H1 (cell line): Measurements from ENCODE around the gene DYNC2H1. TPM values are rescaled to one million over a fixed set of nuclear protein-coding genes. Genes with fewer than 3 reads are reported as not detected.

Experiments used
- CTCF ChIA-PET: fragments of 300-600 bp; sonication (Branson Sonifier 250); formaldehyde crosslinking; loops from one replicate; lab custom pipeline; 2021; ENCODE audit not compliant: partially characterized antibody; lab: Charles Lee
- POLR2A ChIA-PET: fragments of 300-600 bp; sonication (Branson Sonifier 250); formaldehyde crosslinking; loops from one replicate; lab custom pipeline; 2021; ENCODE audit warnings: inconsistent platforms; ENCODE audit not compliant: partially characterized antibody; lab: Charles Lee
- DNase-seq, 2 experiments: peaks; one replicate each; pipeline versions ENCODE4 v3.0.0 to v3.0.0-alpha.2; 2010 to 2022; ENCODE audit warnings: low spot score in 2 of 2, low read depth in 1 of 2, mixed read lengths in 1 of 2
- FAIRE-seq: peaks from 2 replicates; lab custom pipeline; 2011; peaks lifted over from hg19 to GRCh38; lab: Jason Lieb, UNC
- H2AFZ ChIP-seq: 2 replicates; pipeline ENCODE4 v1.8.1; 2012; ENCODE audit warnings: low read length, inconsistent platforms
- H2AK5ac ChIP-seq: 2 replicates; pipeline ENCODE4 v1.6.1; 2013; ENCODE audit warnings: low read depth, low read length
- H2BK120ac ChIP-seq: replicated peaks from 2 replicates; pipeline ENCODE3; 2013; ENCODE audit warnings: low read depth, low read length, inconsistent platforms
- H2BK12ac ChIP-seq: 2 replicates; pipeline ENCODE4 v1.6.1; 2013; ENCODE audit warnings: low read depth, low read length
- H2BK15ac ChIP-seq: 2 replicates; pipeline ENCODE4 v1.6.1; 2013; ENCODE audit warnings: low read length
- H2BK20ac ChIP-seq: 2 replicates; pipeline ENCODE4 v1.6.1; 2013; ENCODE audit warnings: low read length
- H2BK5ac ChIP-seq: 2 replicates; pipeline ENCODE4 v1.6.1; 2013; ENCODE audit warnings: low read depth, low read length
- H3K14ac ChIP-seq: 2 replicates; pipeline ENCODE4 v1.6.1; 2013; ENCODE audit warnings: inconsistent platforms; ENCODE audit not compliant: insufficient read length
- H3K18ac ChIP-seq: 2 replicates; pipeline ENCODE4 v1.6.1; 2013; ENCODE audit warnings: low read length; ENCODE audit errors: extremely low read depth
- H3K23ac ChIP-seq: 2 replicates; pipeline ENCODE4 v1.6.1; 2013; ENCODE audit warnings: inconsistent platforms; ENCODE audit not compliant: insufficient read length
- H3K23me2 ChIP-seq: 2 replicates; pipeline ENCODE4 v1.6.1; 2013; ENCODE audit warnings: low read depth, low read length
- H3K27ac ChIP-seq: 2 replicates; pipeline ENCODE4 v1.6.1; 2011; ENCODE audit warnings: low read depth, low read length, inconsistent platforms
- H3K27me3 ChIP-seq, 4 experiments: replicated peaks in 1 of 4; 1 replicate in 1 of 4; 2 replicates in 3 of 4; pipeline versions ENCODE4 v1.6.1 to v1.8.1; 2011 to 2013; ENCODE audit warnings: low read length in 3 of 4, mild to moderate bottlenecking in 3 of 4, inconsistent platforms in 2 of 4, mixed read lengths in 2 of 4, moderate library complexity in 1 of 4; ENCODE audit not compliant: control insufficient read depth in 3 of 4, insufficient read depth in 3 of 4; ENCODE audit errors: extremely low read depth in 1 of 4
- H3K36me3 ChIP-seq, 4 experiments: 2 replicates each; pipeline versions ENCODE4 v1.6.1 to v1.8.1; 2011 to 2013; ENCODE audit warnings: mild to moderate bottlenecking in 4 of 4, low read length in 3 of 4, moderate library complexity in 2 of 4, control low read depth in 1 of 4, inconsistent platforms in 1 of 4; ENCODE audit not compliant: insufficient read depth in 4 of 4, control insufficient read depth in 2 of 4
- H3K4ac ChIP-seq: replicated peaks from 2 replicates; pipeline ENCODE3; 2013; ENCODE audit warnings: low read length, low read depth, mixed read lengths, inconsistent platforms; ENCODE audit not compliant: insufficient read length
- H3K4me1 ChIP-seq, 4 experiments: replicated peaks in 1 of 4; 1 replicate in 1 of 4; 2 replicates in 3 of 4; pipeline versions ENCODE4 v1.6.1 to v1.8.1; 2011 to 2013; ENCODE audit warnings: low read length in 3 of 4, inconsistent platforms in 2 of 4, mixed read lengths in 1 of 4; ENCODE audit not compliant: insufficient read depth in 4 of 4, control insufficient read depth in 3 of 4
- H3K4me2 ChIP-seq, 2 experiments: 2 replicates each; pipeline versions ENCODE4 v1.6.1 to v1.8.1; 2011 to 2013; ENCODE audit warnings: low read depth in 2 of 2, low read length in 2 of 2, control low read depth in 1 of 2, inconsistent platforms in 1 of 2, mild to moderate bottlenecking in 1 of 2; ENCODE audit not compliant: insufficient read depth in 1 of 2
- H3K4me3 ChIP-seq, 4 experiments: fragments of 200-600, 300-600 bp in 1 of 4; sonication (generic), shearing (Covaris generic), sonication (Bioruptor Twin) in 1 of 4; 2 replicates each; pipeline versions ENCODE4 v1.5.1 to v1.8.1; 2011 to 2016; ENCODE audit warnings: low read length in 4 of 4, low read depth in 3 of 4, control low read depth in 2 of 4, inconsistent platforms in 2 of 4, mild to moderate bottlenecking in 2 of 4, mixed read lengths in 1 of 4, moderate library complexity in 1 of 4; ENCODE audit not compliant: insufficient read depth in 2 of 4; ENCODE audit errors: extremely low read depth in 1 of 4
- H3K56ac ChIP-seq: replicated peaks from 2 replicates; pipeline ENCODE3; 2013; ENCODE audit warnings: low read depth, mild to moderate bottlenecking, mixed read lengths, low read length, inconsistent platforms; ENCODE audit not compliant: insufficient read length
- H3K79me1 ChIP-seq: 2 replicates; pipeline ENCODE4 v1.6.1; 2013; ENCODE audit warnings: low read depth, low read length, control low read depth
- H3K79me2 ChIP-seq, 2 experiments: 2 replicates each; pipeline versions ENCODE4 v1.6.1 to v1.8.1; 2012 to 2013; ENCODE audit warnings: low read length in 2 of 2, mild to moderate bottlenecking in 2 of 2, inconsistent platforms in 1 of 2; ENCODE audit not compliant: insufficient read depth in 2 of 2, control insufficient read depth in 1 of 2
- H3K9ac ChIP-seq, 4 experiments: replicated peaks in 1 of 4; 1 replicate in 1 of 4; 2 replicates in 3 of 4; pipeline versions ENCODE4 v1.6.1 to v1.8.1; 2011 to 2013; ENCODE audit warnings: low read depth in 3 of 4, low read length in 3 of 4, control low read depth in 2 of 4, mild to moderate bottlenecking in 2 of 4, moderate library complexity in 2 of 4, inconsistent platforms in 1 of 4; ENCODE audit errors: extremely low read depth in 1 of 4
- H3K9me3 ChIP-seq, 2 experiments: 2 replicates each; pipeline versions ENCODE4 v1.6.1 to v1.8.1; 2012 to 2013; ENCODE audit warnings: mild to moderate bottlenecking in 2 of 2, moderate library complexity in 2 of 2, control low read depth in 1 of 2, inconsistent platforms in 1 of 2, low read depth in 1 of 2, low read length in 1 of 2, mixed read lengths in 1 of 2; ENCODE audit not compliant: insufficient read depth in 2 of 2
- H4K20me1 ChIP-seq, 2 experiments: replicated peaks in 1 of 2; 2 replicates each; pipeline versions ENCODE3 to v1.8.1; 2011 to 2013; ENCODE audit warnings: inconsistent platforms in 2 of 2, low read length in 2 of 2, mild to moderate bottlenecking in 1 of 2; ENCODE audit not compliant: insufficient read depth in 2 of 2, control insufficient read depth in 1 of 2
- H4K5ac ChIP-seq: 2 replicates; pipeline ENCODE4 v1.6.1; 2013; ENCODE audit warnings: low read length, low read depth, mixed read lengths, inconsistent platforms; ENCODE audit not compliant: insufficient read length
- H4K8ac ChIP-seq: 2 replicates; pipeline ENCODE4 v1.8.0; 2013; ENCODE audit warnings: mild to moderate bottlenecking, moderate library complexity, low read length, inconsistent platforms; ENCODE audit not compliant: insufficient read depth; ENCODE audit errors: extremely low read depth
- H4K91ac ChIP-seq: replicated peaks from 2 replicates; pipeline ENCODE3; 2013; ENCODE audit warnings: low read length, mixed read lengths, inconsistent platforms; ENCODE audit not compliant: insufficient read length
- BRCA1 ChIP-seq: IDR thresholded peaks from 2 replicates; pipeline ENCODE4 v1.6.1; 2012; ENCODE audit warnings: low read depth, low read length, improper control_type of control experiment
- CBX8 ChIP-seq: fragments of 300-800, 300-1000 bp; sonication (generic); IDR thresholded peaks from 2 replicates; pipeline ENCODE4 v1.7.1; 2016; ENCODE audit warnings: low read depth, low read length, borderline replicate concordance
- CHD1 ChIP-seq: IDR thresholded peaks from 2 replicates; pipeline ENCODE4 v1.6.1; 2012; ENCODE audit warnings: low read depth, low read length, improper control_type of control experiment
- CHD2 ChIP-seq: IDR thresholded peaks from 2 replicates; pipeline ENCODE4 v1.6.1; 2012; ENCODE audit warnings: low read length, improper control_type of control experiment
- EP300 ChIP-seq, 2 experiments: IDR thresholded peaks; 1 replicate in 1 of 2; 2 replicates in 1 of 2; pipeline ENCODE4 v1.6.1; 2011 to 2012; ENCODE audit warnings: low read depth in 2 of 2, low read length in 2 of 2, mild to moderate bottlenecking in 2 of 2, borderline replicate concordance in 1 of 2, inconsistent platforms in 1 of 2, moderate library complexity in 1 of 2
- HDAC6 ChIP-seq: IDR thresholded peaks from one replicate; pipeline ENCODE4 v1.7.1; 2012; ENCODE audit warnings: low read depth, mild to moderate bottlenecking, inconsistent platforms, low read length, moderate library complexity
- PHF8 ChIP-seq: fragments of 200-600 bp; sonication (generic); conservative IDR thresholded peaks from 2 replicates; pipeline ENCODE4 v1.7.1; 2012; ENCODE audit warnings: low read depth, mild to moderate bottlenecking, inconsistent platforms, low read length, moderate library complexity
- POLR2A ChIP-seq, 2 experiments: IDR thresholded peaks; 1 replicate in 1 of 2; 2 replicates in 1 of 2; pipeline ENCODE4 v1.6.1; 2011; ENCODE audit warnings: low read depth in 2 of 2, low read length in 2 of 2, mild to moderate bottlenecking in 2 of 2; ENCODE audit errors: control extremely low read depth in 1 of 2
- RBBP5 ChIP-seq: IDR thresholded peaks from 2 replicates; pipeline ENCODE4 v1.7.1; 2012; ENCODE audit warnings: low read depth, mild to moderate bottlenecking, inconsistent platforms, low read length, moderate library complexity, borderline replicate concordance
- RXRA ChIP-seq: IDR thresholded peaks from 2 replicates; pipeline ENCODE4 v1.6.1; 2011; ENCODE audit warnings: low read depth, mild to moderate bottlenecking, low read length, moderate library complexity; ENCODE audit not compliant: insufficient read depth
- WGBS, 2 experiments: shearing (Covaris generic) in 1 of 2; methylation state at CpG; one replicate each; pipeline versions ENCODE4 v1.1.6 to v1.1.7; 2013 to 2015; ENCODE audit warnings: low lambda C conversion rate in 2 of 2, mixed read lengths in 2 of 2, inconsistent platforms in 1 of 2, low coverage in 1 of 2, missing lambda C conversion rate in 1 of 2; ENCODE audit not compliant: insufficient replicate concordance in 2 of 2, insufficient coverage in 1 of 2, insufficient read length in 1 of 2; ENCODE audit errors: extremely low coverage in 1 of 2, missing lambda C conversion rate in 1 of 2; 5-methylcytosine and 5-hydroxymethylcytosine counted together
- polyA plus RNA-seq, 7 experiments: library from polyadenylated mRNA; depleted of rRNA in 3 of 7; stranded (reverse) in 5 of 7; unstranded in 2 of 7; fragments of >200 nt in 5 of 7; fragments of 200-250 nt in 2 of 7; gene quantifications; 1 replicate in 5 of 7; 2 replicates in 1 of 7; 4 replicates in 1 of 7; pipeline versions ENCODE4 v1.2.1 to v1.2.3, GENCODE V29; 2011 to 2013; ENCODE audit warnings: missing spikeins in 2 of 7, mixed read lengths in 2 of 7
- total RNA-seq: library from RNA; stranded (reverse); fragmentation: NEBNext Ultra II Directional; extraction: Animal tissue kit (Norgen Biotek cat#: 25700); gene quantifications from 2 replicates; pipeline ENCODE4 v1.2.1, GENCODE V29; 2021
- TF ChIP-seq, protein P1 (sequence below): IDR thresholded peaks from 2 replicates; pipeline ENCODE4 v1.6.1; 2011; ENCODE audit warnings: low read depth, mild to moderate bottlenecking, low read length; ENCODE audit not compliant: insufficient read depth
- TF ChIP-seq, protein P2 (sequence below): IDR thresholded peaks from 2 replicates; pipeline ENCODE4 v1.6.1; 2012; ENCODE audit warnings: inconsistent platforms

The DYNC2H1 gene
- total and polyA plus RNA-seq, 2 of the 8 experiments (the other 6 are each of a cell fraction or from before 2014, with no cell fraction given): 6.2 to 12.0 TPM

DNA sequence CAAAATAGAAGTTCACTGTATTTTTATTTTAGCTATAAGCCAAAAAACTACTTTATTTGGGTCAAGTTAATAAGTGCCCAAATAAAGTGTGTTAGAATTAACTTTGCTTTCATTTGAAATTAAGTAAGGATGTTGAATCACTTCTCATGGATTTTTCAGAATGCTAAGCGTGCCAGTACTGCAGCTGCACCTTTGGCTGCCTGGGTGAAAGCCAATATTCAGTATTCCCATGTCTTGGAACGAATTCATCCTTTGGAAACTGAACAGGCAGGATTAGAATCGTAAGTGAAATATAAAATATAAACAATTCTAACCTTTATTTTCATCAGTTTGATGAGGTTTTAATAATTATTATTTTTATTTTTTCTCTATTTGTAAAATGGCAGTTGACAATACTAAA, 113.6 kb downstream of the DYNC2H1 start:
- ChIA-PET CTCF (interaction anchor here (1.2 kb wide), 1 partner anchor 378 kb away, joined by 3 read pairs; no protein-coding TSS in a partner anchor), POLR2A (no interaction called here)
- no peak overlapping the region for H3K56ac ChIP-seq
- no peak overlapping the region for H4K8ac ChIP-seq
- H3K23me2 ChIP-seq: no peaks in the 10 kb centered on the region
- H3K9ac ChIP-seq: no peak overlapping the region
- H2BK120ac ChIP-seq: no peak overlapping the region
- H3K9me3 ChIP-seq: no peaks in the 10 kb centered on the region
- no peak overlapping the region for H3K27ac ChIP-seq
- no peak overlapping the region for H2BK15ac ChIP-seq
- no peaks in the 10 kb centered on the region for H3K4me1 ChIP-seq
- no peak overlapping the region for H3K23ac ChIP-seq
- no peaks in the 10 kb centered on the region for H3K36me3 ChIP-seq
- H3K18ac ChIP-seq: no peak overlapping the region
- no peak overlapping the region for H2BK5ac ChIP-seq
- no peak overlapping the region for H4K91ac ChIP-seq
- H3K14ac ChIP-seq: no peak overlapping the region
- no peak overlapping the region for H2AFZ ChIP-seq
- no peak overlapping the region for H3K4me2 ChIP-seq
- no peak for DNase-seq
- no peak overlapping the region for H3K4me3 ChIP-seq
- no peak overlapping the region for H2AK5ac ChIP-seq
- no peaks in the 10 kb centered on the region for H4K20me1 ChIP-seq
- H2BK20ac ChIP-seq: no peak overlapping the region
- no peak overlapping the region for H2BK12ac ChIP-seq
- 90% methylated on average over 3 of the region's 3 CpGs; no CpG with 5 or more reads in 1 of the 2 experiments for WGBS, 2 experiments
- H4K5ac ChIP-seq: no peak overlapping the region
- H3K4ac ChIP-seq: no peak overlapping the region
- no peaks in the 10 kb centered on the region for H3K79me2 ChIP-seq
- no peak for FAIRE-seq
- H3K79me1 ChIP-seq: no peaks in the 10 kb centered on the region
- H3K27me3 ChIP-seq: no peaks in the 10 kb centered on the region
- TF ChIP-seq POLR2A (IDR thresholded peaks at IDR 0.05; ENCODE audit: control extremely low read depth in 1 of 2, low read depth in 2 of 2, low read length in 2 of 2) (no peak), CHD1 (no peak), EP300 (IDR thresholded peaks at IDR 0.05; ENCODE audit: borderline replicate concordance in 1 of 2, low read depth in 2 of 2, low read length in 2 of 2) (no peak), RBBP5 (no peak), BRCA1 (no peak), CHD2 (no peak), PHF8 (no peak), RXRA (no peak), CBX8 (no peak), HDAC6 (no peak)
- TF ChIP-seq, protein P1, sequence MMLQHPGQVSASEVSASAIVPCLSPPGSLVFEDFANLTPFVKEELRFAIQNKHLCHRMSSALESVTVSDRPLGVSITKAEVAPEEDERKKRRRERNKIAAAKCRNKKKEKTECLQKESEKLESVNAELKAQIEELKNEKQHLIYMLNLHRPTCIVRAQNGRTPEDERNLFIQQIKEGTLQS: no peak
- TF ChIP-seq, protein P2, sequence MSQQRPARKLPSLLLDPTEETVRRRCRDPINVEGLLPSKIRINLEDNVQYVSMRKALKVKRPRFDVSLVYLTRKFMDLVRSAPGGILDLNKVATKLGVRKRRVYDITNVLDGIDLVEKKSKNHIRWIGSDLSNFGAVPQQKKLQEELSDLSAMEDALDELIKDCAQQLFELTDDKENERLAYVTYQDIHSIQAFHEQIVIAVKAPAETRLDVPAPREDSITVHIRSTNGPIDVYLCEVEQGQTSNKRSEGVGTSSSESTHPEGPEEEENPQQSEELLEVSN: no peak
